GM12878 (cell line): Measurements from ENCODE around the gene MAML3. TPM values are rescaled to one million over a fixed set of nuclear protein-coding genes. Genes with fewer than 3 reads are reported as not detected.

Experiments
- ATAC-seq: fragments of 200-7000 bp; cut with Tn5 transposase; 3 replicates; pipeline ENCODE4 v1.9.1; 2020; ENCODE audit warnings: mild to moderate bottlenecking, moderate library complexity
- BruUV-seq: library from RNA; stranded (reverse); fragments of 400-500 nt; replicated peaks from 2 replicates; lab custom pipeline; 2021; lab: Mats Ljungman, UMichigan
- CTCF ChIA-PET: fragments of 300-600 bp; sonication (Branson Sonifier 250); formaldehyde crosslinking; extraction: SDS; loops from one replicate; lab custom pipeline; 2021; ENCODE audit warnings: inconsistent platforms; lab: Yijun Ruan, JAX
- POLR2A ChIA-PET: fragments of 350-600 bp; formaldehyde crosslinking; extraction: SDS; loops from one replicate; lab custom pipeline; 2021; ENCODE audit warnings: inconsistent platforms; lab: Charles Lee
- RAD21 ChIA-PET: fragments of 300-600 bp; sonication (Branson Sonifier 250); formaldehyde crosslinking; loops from one replicate; lab custom pipeline; 2023; ENCODE audit warnings: antibody characterized with exemption; ENCODE audit not compliant: unreplicated experiment; lab: Charles Lee
- SMC1A ChIA-PET: fragments of 300-600 bp; sonication (Branson Sonifier 250); formaldehyde crosslinking; loops from one replicate; lab custom pipeline; 2023; ENCODE audit not compliant: unreplicated experiment, uncharacterized antibody; lab: Charles Lee
- DNase-seq: peaks from one replicate; pipeline ENCODE4 v3.0.0-alpha.2; 2011; ENCODE audit warnings: low read depth, low spot score
- FAIRE-seq: peaks from 3 replicates; lab custom pipeline; 2011; peaks lifted over from hg19 to GRCh38; lab: Jason Lieb, UNC
- H2AFZ ChIP-seq: 2 replicates; pipeline ENCODE4 v1.6.0; 2011; ENCODE audit warnings: low read depth, low read length, control low read depth; ENCODE audit not compliant: control insufficient read depth
- H3K27ac ChIP-seq: 2 replicates; pipeline ENCODE4 v1.5.1; 2011; ENCODE audit warnings: control low read depth; ENCODE audit not compliant: control insufficient read depth, insufficient read depth
- H3K27me3 ChIP-seq, 2 experiments: replicated peaks in 1 of 2; 2 replicates each; pipeline versions ENCODE4 v1.6.0 to v1.6.1; 2011; ENCODE audit warnings: low read length in 1 of 2; ENCODE audit not compliant: control insufficient read depth in 2 of 2, insufficient read depth in 2 of 2
- H3K36me3 ChIP-seq, 2 experiments: 2 replicates each; pipeline ENCODE4 v1.5.1; 2011; ENCODE audit warnings: low read length in 1 of 2; ENCODE audit not compliant: control insufficient read depth in 2 of 2, insufficient read depth in 2 of 2
- H3K4me1 ChIP-seq: 2 replicates; pipeline ENCODE4 v1.6.1; 2011; ENCODE audit warnings: mild to moderate bottlenecking, low read length, moderate library complexity, mixed read lengths; ENCODE audit not compliant: control insufficient read depth, insufficient read depth
- H3K4me2 ChIP-seq: 2 replicates; pipeline ENCODE4 v1.6.0; 2011; ENCODE audit warnings: control low read depth; ENCODE audit not compliant: control insufficient read depth, insufficient read depth
- H3K4me3 ChIP-seq: fragments of 200-600 bp; sonication (generic); 2 replicates; pipeline ENCODE4 v1.5.1; 2016
- H3K79me2 ChIP-seq: 2 replicates; pipeline ENCODE4 v1.6.0; 2011; ENCODE audit warnings: low read length; ENCODE audit not compliant: control insufficient read depth, insufficient read depth
- H3K9ac ChIP-seq: 2 replicates; pipeline ENCODE4 v1.8.0; 2011; ENCODE audit warnings: low read length, control low read depth, mixed read lengths; ENCODE audit not compliant: control insufficient read depth, insufficient read depth
- H3K9me3 ChIP-seq: replicated peaks from 3 replicates; pipeline ENCODE4 v1.5.1; 2011; ENCODE audit warnings: mild to moderate bottlenecking, low read length; ENCODE audit not compliant: control insufficient read depth, insufficient read depth
- H4K20me1 ChIP-seq: 2 replicates; pipeline ENCODE4 v1.6.0; 2011; ENCODE audit not compliant: control insufficient read depth, insufficient read depth
- BCL11A ChIP-seq: IDR thresholded peaks from 2 replicates; pipeline ENCODE4 v1.6.1; 2011; ENCODE audit warnings: low read depth, low read length
- BCLAF1 ChIP-seq: fragments of 450-650 bp; IDR thresholded peaks from 2 replicates; pipeline ENCODE4 v1.6.1; 2017; ENCODE audit warnings: antibody characterized with exemption, mild to moderate bottlenecking, moderate library complexity
- CHD2 ChIP-seq: IDR thresholded peaks from 2 replicates; pipeline ENCODE4 v1.6.1; 2011; ENCODE audit warnings: low read depth, low read length, improper control_type of control experiment, borderline replicate concordance
- CHD4 ChIP-seq: fragments of 200-600 bp; sonication (generic); IDR thresholded peaks from 2 replicates; pipeline ENCODE4 v1.6.1; 2016; ENCODE audit warnings: mild to moderate bottlenecking
- CTCF ChIP-seq, 3 experiments: IDR thresholded peaks in 2 of 3; conservative IDR thresholded peaks in 1 of 3; 2 replicates each; pipeline ENCODE4 v1.5.1; 2011; ENCODE audit warnings: low read depth in 3 of 3, low read length in 3 of 3, mild to moderate bottlenecking in 3 of 3, control low read depth in 2 of 3, moderate library complexity in 2 of 3, inconsistent platforms in 1 of 3, mixed read lengths in 1 of 3; ENCODE audit not compliant: control insufficient read depth in 2 of 3, insufficient read depth in 1 of 3; ENCODE audit errors: extremely low read depth in 1 of 3
- DPF2 ChIP-seq: fragments of 450-650 bp; IDR thresholded peaks from 2 replicates; pipeline ENCODE4 v1.6.1; 2017; ENCODE audit warnings: mild to moderate bottlenecking
- ETV6 ChIP-seq, 2 experiments: fragments of 450-650 bp in 1 of 2; IDR thresholded peaks in 1 of 2; conservative IDR thresholded peaks in 1 of 2; 2 replicates each; pipeline ENCODE4 v1.6.1; 2014; ENCODE audit warnings: antibody characterized with exemption in 1 of 2, borderline replicate concordance in 1 of 2, low read depth in 1 of 2, mild to moderate bottlenecking in 1 of 2, moderate library complexity in 1 of 2
- FOXK2 ChIP-seq: fragments of 450-650 bp; IDR thresholded peaks from 2 replicates; pipeline ENCODE4 v1.6.1; 2017; ENCODE audit warnings: mild to moderate bottlenecking, moderate library complexity
- GATAD2B ChIP-seq: fragments of 450-650 bp; conservative IDR thresholded peaks from 2 replicates; pipeline ENCODE4 v1.6.1; 2017; ENCODE audit warnings: low read depth, mild to moderate bottlenecking, moderate library complexity
- IRF3 ChIP-seq: fragments of 450-650 bp; IDR thresholded peaks from 2 replicates; pipeline ENCODE4 v1.6.1; 2014; ENCODE audit warnings: mild to moderate bottlenecking
- POU2F2 ChIP-seq: IDR thresholded peaks from 3 replicates; pipeline ENCODE4 v1.6.1; 2011; ENCODE audit warnings: low read depth, mild to moderate bottlenecking, low read length, borderline replicate concordance
- RFX5 ChIP-seq: IDR thresholded peaks from 2 replicates; pipeline ENCODE4 v1.6.1; 2011; ENCODE audit warnings: low read depth, low read length, improper control_type of control experiment
- SMAD1 ChIP-seq: fragments of 450-650 bp; IDR thresholded peaks from 2 replicates; pipeline ENCODE4 v1.6.1; 2018; ENCODE audit warnings: mild to moderate bottlenecking, low read depth; ENCODE audit not compliant: partially characterized antibody
- TARDBP ChIP-seq: IDR thresholded peaks from 2 replicates; pipeline ENCODE4 v1.6.1; 2016; ENCODE audit warnings: borderline replicate concordance
- WRNIP1 ChIP-seq: IDR thresholded peaks from 2 replicates; pipeline ENCODE4 v1.6.1; 2011; ENCODE audit warnings: low read depth, low read length, improper control_type of control experiment, borderline replicate concordance
- ZZZ3 ChIP-seq: IDR thresholded peaks from 2 replicates; pipeline ENCODE4 v1.6.1; 2011; ENCODE audit warnings: low read depth; ENCODE audit not compliant: control insufficient read depth, insufficient read length
- WGBS: methylation state at CpG from one replicate; pipeline ENCODE4 v1.1.6; 2016; ENCODE audit warnings: low lambda C conversion rate; ENCODE audit not compliant: insufficient replicate concordance, insufficient coverage; ENCODE audit errors: missing lambda C conversion rate; 5-methylcytosine and 5-hydroxymethylcytosine counted together
- in situ Hi-C: fragments of 300-500 bp; cut with MboI; formaldehyde crosslinking; loops from 9 replicates; pipeline ENCODE4 v1.14.3; 2018; ENCODE audit warnings: mixed read lengths
- intact Hi-C: fragments of 100-400 bp; cut with micrococcal nuclease; formaldehyde crosslinking; loops from one replicate; pipeline ENCODE4 v1.14.2; 2022; ENCODE audit not compliant: unreplicated experiment
- polyA plus RNA-seq, 11 experiments: library from polyadenylated mRNA; depleted of rRNA in 4 of 11; unstranded in 6 of 11; stranded (reverse) in 5 of 11; fragments of >200 nt; fragmentation: Nextera tagmentation in 4 of 11; fragmentation: Illumina TruSeq in 1 of 11; extraction: Ambion mirVana in 4 of 11; extraction: Trizol in 1 of 11; gene quantifications; 1 replicate in 1 of 11; 2 replicates in 10 of 11; pipeline versions ENCODE4 v1.2.1 to v1.2.3, GENCODE V29; 2011 to 2016; ENCODE audit warnings: inconsistent platforms in 2 of 11, missing spikeins in 2 of 11, low read depth in 1 of 11
- total RNA-seq, 4 experiments: library from RNA; depleted of rRNA in 3 of 4; stranded (reverse); fragments of >200 nt in 3 of 4; fragmentation: Illumina TruSeq in 1 of 4; extraction: Trizol in 1 of 4; gene quantifications; 2 replicates each; pipeline versions ENCODE4 v1.2.1 to v1.2.3, GENCODE V29; 2013 to 2021

MAML3 gene
- total and polyA plus RNA-seq, 10 of the 15 experiments (the other 5 are each of a cell fraction or from before 2014, with no cell fraction given): under 0.01 to 0.53 (median 0.06) TPM; not detected in 2

GRCh38 chr4:140084385-140084784, 69.6 kb downstream of the MAML3 start (continued):
- TF ChIP-seq CHD2: no peak
- no peak for TF ChIP-seq ETV6 (conservative IDR thresholded peaks at IDR 0.05 in 1 of 2, IDR thresholded peaks at IDR 0.05 in 1 of 2; ENCODE audit: borderline replicate concordance in 1 of 2, low read depth in 1 of 2)
- no peak for TF ChIP-seq GATAD2B

GRCh38 chr4:140082391-140082755, 71.6 kb downstream of the MAML3 start:
- ATAC-seq (no peak), FAIRE-seq (no peak), DNase-seq (no peak)
- H3K4me2 ChIP-seq: no peak overlapping the region
- intact Hi-C loops: no loop called here
- H3K27me3 ChIP-seq: peaks cover 0 to 2% of the 10 kb centered on the region in 2 experiments; a peak in 3 of 4 replicates
- H2AFZ ChIP-seq: no peak overlapping the region
- H3K4me1 ChIP-seq: no peaks in the 10 kb centered on the region
- ChIA-PET POLR2A (no interaction called here), SMC1A (no interaction called here), RAD21 (no interaction called here), CTCF (interaction anchor here (0.8 kb wide), 1 partner anchor 12 kb away, joined by 4 read pairs; no protein-coding TSS in a partner anchor)
- no peaks in the 10 kb centered on the region for H3K9me3 ChIP-seq
- H3K4me3 ChIP-seq: no peak overlapping the region
- H3K36me3 ChIP-seq: no peaks in the 10 kb centered on the region
- WGBS: 16% methylated on average over 7 of the region's 7 CpGs
- in situ Hi-C loops: no loop called here
- no peaks in the 10 kb centered on the region for H3K79me2 ChIP-seq
- BruUV-seq: no TSS peak
- no peak overlapping the region for H3K9ac ChIP-seq
- H3K27ac ChIP-seq: no peak overlapping the region
- H4K20me1 ChIP-seq: no peaks in the 10 kb centered on the region
- no peak for TF ChIP-seq TARDBP
- no peak for TF ChIP-seq BCLAF1
- TF ChIP-seq CHD4: no peak
- TF ChIP-seq WRNIP1: no peak
- TF ChIP-seq IRF3: no peak
- no peak for TF ChIP-seq SMAD1
- TF ChIP-seq BCL11A: no peak
- no peak for TF ChIP-seq DPF2
- no peak for TF ChIP-seq ZZZ3
- no peak for TF ChIP-seq RFX5
- TF ChIP-seq CTCF (IDR thresholded peaks at IDR 0.05 in 2 of 3, conservative IDR thresholded peaks at IDR 0.05 in 1 of 3; ENCODE audit: control insufficient read depth in 2 of 3, extremely low read depth in 1 of 3, insufficient read depth in 1 of 3, low read depth in 3 of 3, low read length in 3 of 3): no peak
- TF ChIP-seq POU2F2: no peak
- no peak for TF ChIP-seq FOXK2
